ENCODE data around the gene SLC12A8. TPM values are rescaled to one million over a fixed set of nuclear protein-coding genes. Genes with fewer than 3 reads are reported as not detected.

The SLC12A8 gene
- polyA plus RNA-seq, 1 of the 3 experiments (the other 2 are of a cell fraction): 7.5 TPM

GRCh38 chr3:125057186-125057850 lies 155.2 kb downstream of the SLC12A8 start (continued):
- TF ChIP-seq TAF1 (IDR thresholded peaks at IDR 0.05; ENCODE audit: borderline replicate concordance, low read depth, low read length) (0 out of 2 replicates have a peak, but pooled peaks have one; percentile 32), EP300 (IDR thresholded peaks at IDR 0.05; ENCODE audit: borderline replicate concordance in 1 of 2, low read depth in 1 of 2, low read length in 1 of 2) (peak in 1 of 2 experiments; percentile 43; a peak in 1 of 4 replicates), SMC3 (IDR thresholded peaks at IDR 0.05; ENCODE audit: low read depth, low read length) (no peak)

DNA sequence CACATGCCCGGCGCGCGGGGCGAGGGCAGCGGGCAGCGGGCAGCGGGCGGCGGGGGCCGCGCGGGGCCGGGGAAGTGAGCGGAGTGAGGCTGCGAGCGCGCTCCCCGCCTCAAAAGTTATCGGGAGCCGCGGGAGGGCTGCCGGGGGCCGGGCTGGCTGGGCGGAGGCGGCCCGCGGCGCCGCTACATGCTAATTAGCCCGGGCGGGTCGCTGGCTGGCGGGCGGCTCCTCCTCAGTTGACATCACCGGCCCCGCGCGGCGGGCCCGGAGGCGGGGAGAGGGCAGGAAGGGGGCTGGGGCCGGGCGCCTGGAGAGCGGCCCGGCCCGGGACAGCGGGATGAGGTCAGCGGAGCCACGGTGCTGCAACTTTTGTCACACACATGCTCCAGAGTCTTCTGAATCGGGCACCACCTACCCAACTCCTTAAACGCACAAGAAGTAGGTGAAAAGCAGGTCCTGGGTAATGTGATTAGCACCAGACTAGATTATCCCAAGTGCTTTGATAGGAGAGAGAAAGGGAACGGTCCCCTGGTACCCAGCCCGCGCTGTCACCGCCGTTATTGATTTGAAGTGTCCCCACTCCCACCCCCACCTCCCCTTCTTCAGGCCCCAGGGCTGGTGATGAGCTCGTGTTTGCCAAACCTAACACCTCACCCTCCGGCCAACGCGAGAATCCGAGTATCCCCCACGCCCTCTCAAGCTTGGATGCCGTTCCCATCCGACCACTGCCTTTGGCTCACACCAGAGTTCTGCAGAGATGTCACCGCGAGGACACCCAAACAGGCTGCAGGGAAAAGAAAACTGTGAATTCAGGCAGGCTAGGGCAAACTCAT lies 156.4 kb downstream of the SLC12A8 start, which contains the start of gene HEG1:
HEG1 (minus strand) TSS at position 85 of the 833 bp plus-strand sequence. CDS start 107 bp downstream, outside the sequence.
- DNase-seq: peak; percentile 90
- ChIA-PET POLR2A (no interaction called here), CTCF (interaction anchor here (0.8 kb wide), 1 partner anchor 579 kb away, joined by 3 read pairs; no protein-coding TSS in a partner anchor)
- no peaks in the 10 kb centered on the region for H3K9me2 ChIP-seq
- H3K9ac ChIP-seq: peak within 1 kb of the TSS; percentile 76
- H3K36me3 ChIP-seq (replicated peaks in 1 of 2; ENCODE audit: control insufficient read depth in 1 of 2, insufficient read depth in 2 of 2, low read length in 1 of 2): peaks cover 0 to 4% of the 10 kb centered on the region in 2 experiments
- peak in 1 of 2 experiments; percentile 8; a peak in 1 of 4 replicates for TF ChIP-seq EP300 (IDR thresholded peaks at IDR 0.05; ENCODE audit: borderline replicate concordance in 1 of 2, low read depth in 1 of 2, low read length in 1 of 2)
- TF ChIP-seq, protein P1, sequence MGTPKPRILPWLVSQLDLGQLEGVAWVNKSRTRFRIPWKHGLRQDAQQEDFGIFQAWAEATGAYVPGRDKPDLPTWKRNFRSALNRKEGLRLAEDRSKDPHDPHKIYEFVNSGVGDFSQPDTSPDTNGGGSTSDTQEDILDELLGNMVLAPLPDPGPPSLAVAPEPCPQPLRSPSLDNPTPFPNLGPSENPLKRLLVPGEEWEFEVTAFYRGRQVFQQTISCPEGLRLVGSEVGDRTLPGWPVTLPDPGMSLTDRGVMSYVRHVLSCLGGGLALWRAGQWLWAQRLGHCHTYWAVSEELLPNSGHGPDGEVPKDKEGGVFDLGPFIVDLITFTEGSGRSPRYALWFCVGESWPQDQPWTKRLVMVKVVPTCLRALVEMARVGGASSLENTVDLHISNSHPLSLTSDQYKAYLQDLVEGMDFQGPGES (IDR thresholded peaks at IDR 0.05; ENCODE audit: low read depth, low read length): no peak
- TF ChIP-seq MAX (IDR thresholded peaks at IDR 0.05; ENCODE audit: low read depth): peak; percentile 39; the same call in 1 of the 2 replicates
- 0 out of 2 replicates have a peak, but pooled peaks have one; percentile 14 for TF ChIP-seq POLR2AphosphoS5 (IDR thresholded peaks at IDR 0.05; ENCODE audit: low read depth, low read length)
- TF ChIP-seq ZBTB33 (IDR thresholded peaks at IDR 0.05; ENCODE audit: borderline replicate concordance, low read depth): no peak
- no peak for TF ChIP-seq CTCF (IDR thresholded peaks at IDR 0.05)
- H3K4me2 ChIP-seq: peak within 1 kb of the TSS; percentile 84
- peak within 1 kb of the TSS; percentile 83 to 88 for H3K4me3 ChIP-seq (ENCODE audit: low read depth in 2 of 2, low read length in 1 of 2)
- peak within 1 kb of the TSS; percentile 72 to 99 for H3K27ac ChIP-seq (ENCODE audit: low read depth in 2 of 2, low read length in 1 of 2)
- H3K79me2 ChIP-seq (ENCODE audit: insufficient read depth): peaks cover 37% of the 10 kb centered on the region
- peak within 1 kb of the TSS; percentile 50 for H2AFZ ChIP-seq (ENCODE audit: low read depth)
- peaks cover 16% of the 10 kb centered on the region; the same call in 1 of the 2 replicates for H4K20me1 ChIP-seq (ENCODE audit: insufficient read depth)
- H3K27me3 ChIP-seq (ENCODE audit: insufficient read depth): no peaks in the 10 kb centered on the region
- no peaks in the 10 kb centered on the region for H3K9me3 ChIP-seq
- peaks cover 37% of the 10 kb centered on the region for H3F3A ChIP-seq (replicated peaks; ENCODE audit: insufficient read depth)
- WGBS (ENCODE audit: low lambda C conversion rate): 19% methylated on average over 17 of the region's 67 CpGs
- peaks cover 24 to 39% of the 10 kb centered on the region in 2 experiments for H3K4me1 ChIP-seq (ENCODE audit: control insufficient read depth in 1 of 2, insufficient read depth in 2 of 2, low read depth in 1 of 2, low read length in 1 of 2)

Measured in SK-N-SH (cell line).